Suppressor macrophage treated with lipopolysaccharide for 4 hours (primary cell): Measurements from ENCODE around the gene HPSE2.
A peak's percentile ranks its signal among the peaks of the same experiment; 100 is the strongest.

Experiments used
- DNase-seq: peaks from one replicate; pipeline ENCODE4 v3.0.0-alpha.2; 2020

The HPSE2 gene

DNA sequence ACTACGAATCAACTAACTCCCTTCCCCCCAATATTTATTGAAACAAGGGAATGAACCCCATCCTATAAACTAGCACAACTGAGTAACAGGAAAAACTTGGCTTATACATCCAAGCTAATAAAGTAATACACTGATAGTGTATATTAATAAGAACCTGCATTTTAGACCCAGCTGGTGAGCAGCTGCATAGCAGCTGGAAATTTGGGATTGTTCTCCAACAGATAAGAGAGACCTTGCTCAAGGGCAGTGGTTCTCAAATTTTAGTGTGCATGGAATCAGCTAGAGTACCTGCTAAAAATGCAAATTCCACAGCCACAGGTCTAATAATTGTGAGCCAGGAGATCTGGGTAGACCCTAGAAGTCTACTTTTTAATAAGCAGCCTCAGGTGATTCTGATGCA is 404.3 kb downstream of the HPSE2 start:
- no peak for DNase-seq

DNA sequence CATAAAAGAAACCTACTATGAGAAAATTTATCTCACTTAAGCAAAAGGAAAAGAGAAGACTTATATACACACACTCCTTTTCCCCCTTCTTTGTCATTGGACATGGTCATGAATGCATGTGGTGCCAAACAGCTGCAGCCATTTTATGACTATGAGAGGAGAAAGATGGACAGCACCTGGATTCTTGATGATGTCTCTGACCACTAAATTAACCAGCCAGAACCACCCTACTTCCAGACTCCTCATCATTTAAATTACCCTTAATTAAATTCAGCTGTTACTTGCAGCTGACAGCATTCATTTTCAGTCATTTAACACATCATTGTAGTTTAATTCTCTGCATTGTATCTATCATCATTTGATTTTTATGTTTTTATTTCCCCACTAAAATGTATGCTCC is 409.9 kb downstream of the HPSE2 start:
- no peak for DNase-seq

DNA sequence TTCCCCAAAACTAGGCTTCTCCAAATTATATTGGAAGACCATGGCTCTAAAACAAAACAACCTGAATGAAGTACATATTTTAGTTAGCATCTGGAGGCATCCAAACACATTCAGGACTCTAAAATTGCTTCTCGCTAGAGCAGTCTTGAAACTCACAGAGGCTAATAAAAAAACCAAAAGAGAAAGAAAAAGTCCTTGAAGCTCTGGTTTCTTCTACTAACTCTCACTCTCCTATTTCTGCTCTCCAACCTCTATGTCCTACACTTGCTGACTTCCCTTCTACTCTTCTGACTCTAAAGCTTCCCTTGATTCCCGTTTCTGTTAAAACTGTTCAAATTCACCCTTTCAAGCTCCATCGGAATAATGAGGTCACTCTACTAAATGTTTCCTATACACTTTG is 418.3 kb downstream of the HPSE2 start:
- DNase-seq, result no peak

DNA sequence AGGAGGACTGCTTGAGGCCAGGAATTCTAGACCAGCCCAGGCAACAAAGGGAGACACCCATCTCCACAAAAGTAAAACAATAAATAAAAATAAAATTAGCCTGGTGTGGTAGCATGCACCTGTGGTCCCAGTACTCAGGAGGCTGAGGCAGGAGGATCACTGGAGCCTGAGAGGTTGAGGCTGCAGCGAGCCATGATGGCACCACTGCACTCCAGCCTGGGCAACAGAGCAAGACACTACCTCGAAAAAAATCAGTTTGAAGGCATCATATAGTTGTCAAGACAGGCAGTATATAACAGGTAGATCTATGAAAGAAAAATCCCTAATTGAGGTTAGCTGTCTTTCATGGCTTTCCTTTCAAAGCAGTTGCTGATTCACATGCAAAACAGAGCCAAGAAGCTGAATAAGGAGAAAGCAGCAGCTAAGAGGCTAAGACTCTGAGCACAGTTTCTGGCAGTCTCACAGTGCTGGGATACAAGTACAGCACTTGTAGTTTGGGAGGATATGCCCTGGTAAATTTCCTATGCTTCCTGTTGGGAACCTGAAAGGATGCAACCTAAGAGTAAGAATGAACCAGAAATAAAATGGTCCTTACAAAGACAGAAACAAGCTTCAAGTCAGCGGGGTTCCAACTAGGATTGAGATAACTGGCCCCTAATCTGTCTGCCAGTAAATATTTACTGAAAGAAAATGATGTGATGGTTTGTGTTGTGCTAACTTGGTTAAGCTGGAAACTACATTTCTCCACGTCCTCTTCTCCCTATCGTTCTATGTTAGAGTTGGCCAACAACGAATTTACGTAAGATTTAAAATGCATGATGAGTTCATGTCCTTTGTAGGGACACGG is 420.4 kb downstream of the HPSE2 start:
- DNase-seq, result no peak

DNA sequence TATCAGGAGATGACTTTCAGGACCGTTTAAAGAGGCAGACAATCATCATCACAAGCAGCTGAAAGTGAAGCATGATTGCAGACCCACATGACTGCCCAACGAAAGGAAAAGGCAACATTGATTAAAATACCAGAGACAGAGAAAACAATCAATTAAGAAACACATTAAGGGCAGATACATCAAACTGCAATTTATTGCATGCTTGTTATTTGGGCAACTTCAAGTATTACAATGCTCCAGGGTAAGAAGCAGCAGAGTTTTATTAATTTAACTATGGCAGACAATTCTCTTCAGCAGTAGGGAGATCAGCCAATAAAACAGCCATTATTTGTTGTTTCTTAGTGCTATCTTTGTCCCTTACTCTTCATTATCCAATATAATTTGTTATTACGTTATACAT is 421.2 kb downstream of the HPSE2 start:
- no peak for DNase-seq

DNA sequence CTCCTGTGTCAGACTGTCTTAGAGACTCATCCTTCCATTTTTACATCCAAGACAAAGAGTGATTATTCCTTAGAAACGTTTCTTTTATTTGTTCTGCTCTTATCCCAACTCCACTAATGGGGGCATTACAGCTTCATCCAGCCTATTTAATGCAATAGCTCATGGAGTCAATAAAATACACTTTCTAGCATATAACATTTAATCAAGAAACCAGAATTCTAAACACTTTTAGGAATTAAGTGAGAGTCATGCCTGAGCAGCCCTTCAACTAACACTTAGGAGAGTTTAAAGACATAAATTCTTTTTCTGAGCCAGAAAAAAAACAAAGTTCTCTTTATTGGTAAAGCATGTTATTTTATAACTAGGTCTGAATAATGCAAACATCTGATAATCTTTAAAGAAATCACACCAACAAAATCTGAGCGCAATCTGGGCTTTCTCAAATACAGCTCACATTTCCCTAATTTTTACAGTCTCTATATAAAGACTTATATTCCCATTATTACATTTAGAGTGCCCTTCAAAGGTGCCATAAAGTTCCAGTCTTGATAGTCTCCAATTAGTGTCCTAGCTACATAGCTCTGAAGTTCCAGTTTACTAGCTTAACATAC is 427.3 kb downstream of the HPSE2 start:
- no peak for DNase-seq

DNA sequence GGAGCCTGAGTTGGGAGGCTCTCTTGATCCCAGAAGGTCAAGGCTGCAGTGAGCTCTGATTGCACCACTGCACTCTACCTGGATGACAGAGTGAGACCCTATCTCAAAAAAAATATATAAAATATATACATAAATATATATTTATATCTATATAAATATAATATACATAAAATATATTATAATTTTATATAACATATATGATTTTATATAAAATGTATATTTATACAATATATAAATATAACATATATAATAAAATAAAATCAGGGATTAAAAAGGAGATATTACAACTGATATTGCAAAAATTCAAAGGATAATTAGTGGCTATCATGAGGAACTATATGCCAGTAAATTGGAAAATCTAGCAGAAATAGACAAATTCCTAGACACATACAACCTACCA is 435.4 kb downstream of the HPSE2 start:
- DNase-seq, result no peak

DNA sequence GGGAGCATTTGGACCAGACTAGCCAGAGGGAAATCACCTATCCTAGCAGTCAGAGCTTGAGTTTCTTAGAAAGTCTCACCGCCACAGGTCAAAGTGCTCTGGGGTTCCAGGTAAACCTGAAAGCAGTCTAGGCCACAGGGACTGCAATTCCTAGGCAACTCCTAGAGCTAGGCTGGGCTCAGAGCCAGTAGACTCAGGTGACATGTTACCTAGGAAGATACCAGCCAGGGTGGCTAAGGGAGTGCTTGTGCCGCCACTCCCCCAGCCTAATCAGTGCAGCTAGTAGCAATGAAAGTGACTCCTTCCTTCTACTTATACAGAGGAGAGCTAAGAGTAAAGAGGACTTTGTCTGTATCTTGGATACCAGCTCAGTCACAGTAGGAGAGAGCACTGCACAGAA is 440.2 kb downstream of the HPSE2 start:
- no peak for DNase-seq

DNA sequence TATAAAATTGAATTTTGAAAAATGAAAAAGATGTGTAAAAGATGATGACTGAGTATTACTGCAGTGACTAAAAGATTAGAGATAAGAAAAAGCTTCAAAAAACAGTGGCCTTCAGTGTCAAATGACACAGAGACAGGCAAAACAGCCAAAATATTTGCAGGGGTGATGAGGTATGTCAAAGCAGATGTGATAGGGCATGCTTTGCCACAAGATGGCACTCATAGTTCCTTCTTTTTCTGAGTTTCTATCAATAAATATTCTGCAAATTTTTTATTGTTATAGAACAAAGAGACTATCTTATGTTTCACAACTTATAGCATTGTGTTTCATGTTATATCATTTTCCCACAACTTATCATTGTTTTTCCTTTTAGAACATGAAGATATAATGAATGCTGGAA is 444.8 kb downstream of the HPSE2 start:
- DNase-seq, result peak; percentile 14

DNA sequence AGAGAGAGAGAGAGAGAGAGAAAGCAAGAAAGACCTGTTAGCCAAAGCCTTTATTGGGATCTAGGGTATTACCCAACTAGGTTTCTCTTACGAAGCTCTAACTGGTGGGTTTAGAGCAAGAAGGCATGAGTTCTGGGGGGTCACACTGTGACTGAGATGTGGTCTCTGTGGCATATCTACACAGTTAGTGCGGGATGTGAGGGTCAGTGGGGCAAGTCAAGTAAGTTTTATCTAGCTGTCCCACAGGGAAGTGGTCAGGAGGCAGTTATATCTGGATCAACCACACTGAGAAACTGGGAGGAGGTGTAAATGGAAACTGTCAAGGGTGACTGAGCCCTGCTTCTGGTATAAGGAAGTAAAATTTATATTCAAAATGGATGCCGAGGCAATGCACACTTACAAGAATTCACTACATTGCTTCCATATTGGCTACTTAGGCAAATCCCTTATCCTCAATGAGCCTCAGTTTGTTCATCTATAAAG is 457.3 kb downstream of the HPSE2 start:
- no peak for DNase-seq

DNA sequence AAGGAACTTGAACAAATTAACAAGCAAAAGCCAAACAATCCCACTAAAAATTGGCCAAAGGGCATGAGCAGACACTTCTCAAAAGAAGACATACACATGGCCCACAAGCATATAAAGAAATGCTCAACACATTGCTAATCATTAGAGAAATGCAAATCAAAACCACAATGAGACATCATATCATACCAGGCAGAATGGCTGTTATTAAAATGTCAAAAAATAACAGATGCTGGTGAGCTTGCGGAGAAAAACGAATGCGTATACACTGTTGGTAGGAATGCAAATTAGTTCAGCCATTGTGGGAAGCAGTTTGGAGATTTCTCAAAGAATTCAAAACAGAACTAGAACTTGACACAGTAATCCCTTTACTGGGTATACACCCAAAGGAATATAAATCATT is 477.2 kb downstream of the HPSE2 start:
- DNase-seq, result no peak

DNA sequence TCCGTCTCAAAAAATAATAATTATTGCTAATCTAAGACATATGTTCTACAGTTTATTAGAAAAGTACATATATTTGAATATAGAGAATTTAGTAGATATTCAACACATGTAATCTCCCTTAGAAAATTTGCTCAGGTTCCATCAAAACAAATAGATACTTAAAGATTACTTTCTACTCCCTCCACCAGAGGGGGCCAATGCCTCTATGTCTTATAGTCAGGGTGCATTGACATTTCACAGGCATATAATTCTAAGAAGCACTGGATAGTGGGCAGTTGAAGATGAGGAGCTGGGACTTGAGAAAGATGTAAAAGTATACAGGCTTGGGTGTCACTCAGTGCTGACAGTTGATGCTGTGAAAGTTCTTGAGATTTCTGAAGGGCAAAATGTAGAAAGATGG is 487.4 kb downstream of the HPSE2 start:
- DNase-seq, result peak; percentile 43

DNA sequence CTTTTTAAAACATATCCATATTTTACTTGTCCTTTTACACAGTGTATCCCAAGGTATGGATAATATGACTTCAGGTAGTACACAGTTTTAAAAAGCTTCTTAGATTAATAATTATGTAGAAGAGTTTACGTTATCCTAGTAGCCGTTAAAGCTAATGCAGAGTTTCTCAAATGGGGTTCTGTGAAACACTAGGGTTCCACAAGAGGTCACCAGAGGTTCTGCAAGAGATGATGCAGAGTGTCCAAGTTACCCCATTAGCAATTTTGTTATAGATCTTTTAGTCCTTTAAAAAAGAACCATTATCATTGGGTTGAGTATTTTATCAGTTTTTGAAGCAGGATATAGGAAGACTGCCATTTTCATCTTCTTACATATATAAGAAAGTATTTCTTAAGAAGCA is 490.0 kb downstream of the HPSE2 start:
- peak; percentile 2 for DNase-seq

DNA sequence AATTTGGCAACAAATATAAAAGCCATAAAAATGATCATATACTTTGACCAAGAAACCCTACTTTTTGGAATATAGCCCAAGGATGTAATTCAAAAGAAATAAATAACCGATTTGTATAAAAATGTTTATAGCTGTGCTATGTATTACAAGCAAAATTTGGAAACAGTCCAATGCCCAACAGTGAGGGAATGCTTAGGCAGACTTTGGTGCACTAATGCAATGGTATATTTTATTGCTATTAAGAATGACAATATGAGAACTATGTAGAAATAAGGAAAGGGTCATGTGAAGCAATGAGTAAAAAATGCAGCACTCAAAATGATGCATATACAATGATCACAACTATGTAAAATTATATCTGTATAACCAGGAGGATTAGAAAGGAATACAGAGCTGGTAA is 515.1 kb downstream of the HPSE2 start:
- DNase-seq, result no peak

DNA sequence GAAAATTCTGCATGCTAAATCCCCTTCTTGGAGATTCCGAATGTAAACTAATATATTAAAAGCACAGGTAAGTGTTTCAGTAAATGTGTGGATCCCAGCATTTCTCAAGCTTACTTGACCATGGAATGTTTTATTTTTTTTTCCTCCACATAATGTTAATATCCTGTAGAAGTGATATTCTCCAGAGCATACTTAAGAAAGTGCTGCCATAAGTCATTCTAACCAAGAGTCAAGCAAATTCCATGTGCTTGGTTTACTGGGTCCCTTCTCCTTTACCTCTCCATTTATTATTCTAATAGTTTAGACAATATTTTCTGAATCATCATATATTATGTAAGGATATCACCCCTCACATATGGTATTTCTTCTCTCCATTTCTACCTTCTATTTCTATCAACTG is 522.1 kb downstream of the HPSE2 start:
- no peak for DNase-seq

DNA sequence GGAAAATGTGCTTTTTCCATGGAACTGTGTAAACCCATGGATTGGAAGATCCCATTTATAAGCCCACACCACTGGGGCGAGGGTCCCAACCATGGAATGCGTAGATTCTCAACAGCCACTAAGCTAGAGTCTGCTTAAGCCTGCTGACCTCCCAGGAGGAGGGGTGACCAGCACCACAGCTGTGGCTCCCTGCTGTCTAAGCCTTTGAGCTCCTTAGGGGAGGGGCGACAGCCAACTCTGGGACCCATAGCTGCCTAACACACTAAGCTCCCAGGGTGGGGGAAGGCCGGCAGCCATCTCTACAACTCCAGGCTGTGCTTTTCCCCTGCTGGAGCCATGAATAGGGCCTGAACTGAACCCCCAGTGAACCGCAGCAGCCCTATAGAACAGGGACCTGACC is 539.1 kb downstream of the HPSE2 start:
- DNase-seq, result no peak

DNA sequence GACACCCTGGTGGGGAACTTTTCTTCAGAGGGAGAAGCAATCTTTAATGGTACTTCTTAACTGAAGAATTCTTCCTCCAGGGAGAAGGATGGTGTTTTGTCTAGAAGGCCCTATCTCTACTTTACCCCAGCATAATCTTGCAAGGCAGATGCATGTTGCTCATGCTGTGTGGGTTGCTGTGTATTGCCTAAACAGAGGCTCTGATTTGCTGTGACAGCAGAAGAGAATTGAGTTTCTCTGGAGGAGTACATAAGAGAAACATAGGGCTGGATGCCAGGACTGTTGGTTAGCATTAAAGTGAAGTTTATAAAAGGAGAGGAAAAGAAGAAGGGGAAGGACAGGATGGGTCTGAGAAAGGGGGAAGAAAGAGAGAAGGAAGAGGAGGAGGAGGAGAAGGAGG is 540.8 kb downstream of the HPSE2 start:
- no peak for DNase-seq

DNA sequence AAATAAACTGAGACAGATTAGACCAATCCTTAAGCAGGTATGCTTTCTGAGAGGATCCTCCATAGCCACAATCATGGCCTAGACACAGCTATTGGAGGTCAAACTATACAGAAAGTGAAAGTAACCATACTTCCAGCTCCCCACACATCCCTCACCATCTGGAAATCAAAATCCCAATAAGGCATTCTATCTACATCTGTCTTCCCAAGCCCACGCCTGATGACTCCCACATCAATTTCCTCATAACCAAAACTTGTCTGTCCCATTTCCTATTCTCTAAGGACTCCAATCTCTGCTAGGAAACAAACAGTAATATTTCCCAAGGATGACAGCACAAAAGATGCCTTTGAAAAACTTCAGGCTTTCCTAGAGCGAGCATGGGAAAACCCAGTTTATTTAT is 541.6 kb downstream of the HPSE2 start:
- no peak for DNase-seq

DNA sequence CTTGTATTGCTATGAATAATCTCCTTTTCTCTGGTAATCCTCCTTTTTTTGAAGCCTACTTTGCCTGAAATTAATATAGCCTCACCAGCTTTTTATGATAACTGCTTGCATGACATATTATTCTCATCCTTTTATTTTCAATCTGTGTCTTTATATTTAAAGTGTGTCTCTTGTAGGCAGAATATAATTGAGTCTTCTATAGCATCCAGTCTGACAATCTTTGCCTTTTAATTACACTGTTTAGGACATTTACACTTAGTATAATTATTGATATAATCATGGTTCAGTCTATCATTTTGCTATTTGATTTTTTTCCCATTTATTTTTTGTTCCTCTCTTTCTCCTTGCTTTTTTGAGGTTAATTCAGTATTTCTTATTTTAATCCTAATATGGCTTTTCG is 548.0 kb downstream of the HPSE2 start:
- DNase-seq, result no peak

DNA sequence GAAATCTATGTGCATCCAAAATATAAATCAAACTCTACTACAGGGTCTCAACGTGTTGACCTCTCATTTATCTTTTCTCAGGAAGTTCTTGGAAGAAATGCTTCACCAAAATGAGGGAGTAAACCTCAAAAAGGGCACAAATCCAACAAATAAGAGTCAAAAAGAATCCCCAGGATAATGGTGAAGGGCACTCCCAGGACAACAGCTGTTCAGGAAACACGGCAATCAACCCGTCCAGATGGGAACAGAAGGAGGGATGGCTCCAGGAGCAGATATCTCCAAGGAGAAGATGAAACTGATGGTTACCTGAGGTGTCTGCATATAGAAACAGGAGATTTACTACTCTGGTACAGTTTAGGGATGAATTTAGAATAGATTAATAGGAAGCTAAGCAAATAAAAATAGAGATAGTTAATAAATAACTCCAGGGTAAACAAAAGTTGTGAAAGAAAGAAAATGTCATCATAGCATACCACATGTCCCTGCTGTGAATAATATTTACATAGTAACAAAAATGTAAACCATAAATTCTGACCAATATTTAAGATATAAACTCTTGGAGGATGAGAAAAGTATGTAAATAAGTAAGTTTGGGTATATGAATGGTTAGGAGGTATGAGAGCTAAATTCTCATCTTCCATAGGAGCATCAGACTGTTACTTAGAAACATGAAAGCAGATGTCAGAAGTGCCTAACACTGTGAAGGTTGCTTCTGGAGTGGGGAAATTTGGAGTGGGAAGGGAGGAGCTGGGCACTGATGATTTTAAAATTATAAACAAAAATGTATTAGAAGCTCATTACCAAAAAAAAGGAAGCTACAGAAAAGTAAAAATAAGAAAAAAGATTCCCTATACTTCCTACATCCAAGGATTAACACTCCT is 551.4 kb downstream of the HPSE2 start:
- no peak for DNase-seq

DNA sequence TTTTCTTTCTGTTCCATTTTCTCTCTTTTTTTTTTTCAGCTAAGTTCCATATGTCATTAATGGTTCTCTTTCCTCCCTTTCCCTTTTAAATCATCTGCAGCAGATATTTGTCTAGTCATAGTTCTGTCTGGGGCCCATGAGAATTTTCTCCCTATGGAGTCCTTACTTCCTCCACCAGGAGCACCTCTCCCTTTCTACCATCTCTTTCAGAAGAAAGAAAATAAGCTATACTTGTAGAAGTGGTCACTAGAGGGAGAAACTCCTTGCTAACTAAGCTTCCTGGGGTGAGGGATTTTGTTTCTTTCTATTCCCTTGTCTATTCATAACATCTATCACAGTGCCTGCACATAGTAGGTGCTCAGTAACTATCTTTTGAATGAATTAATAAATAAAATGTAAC is 558.8 kb downstream of the HPSE2 start:
- DNase-seq, result no peak

DNA sequence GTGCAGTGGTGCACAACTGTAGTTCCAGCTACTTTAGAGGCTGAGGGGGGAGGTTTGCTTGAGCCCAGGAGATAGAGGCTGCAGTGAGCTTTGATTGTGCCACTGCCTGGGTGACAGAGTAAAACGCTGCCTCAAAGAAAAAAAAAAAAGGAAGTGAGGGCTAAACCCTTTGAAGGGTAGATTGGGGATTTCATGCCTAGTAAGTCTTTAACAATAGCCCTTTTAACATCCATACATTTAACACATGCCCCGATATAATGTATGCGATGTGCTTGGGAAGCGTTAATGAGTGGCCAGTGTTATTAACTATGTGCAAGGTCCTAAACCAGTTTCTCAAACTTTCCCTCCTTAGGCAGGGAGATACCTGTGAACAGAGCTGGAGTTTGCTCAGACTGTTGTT is 559.8 kb downstream of the HPSE2 start:
- no peak for DNase-seq

DNA sequence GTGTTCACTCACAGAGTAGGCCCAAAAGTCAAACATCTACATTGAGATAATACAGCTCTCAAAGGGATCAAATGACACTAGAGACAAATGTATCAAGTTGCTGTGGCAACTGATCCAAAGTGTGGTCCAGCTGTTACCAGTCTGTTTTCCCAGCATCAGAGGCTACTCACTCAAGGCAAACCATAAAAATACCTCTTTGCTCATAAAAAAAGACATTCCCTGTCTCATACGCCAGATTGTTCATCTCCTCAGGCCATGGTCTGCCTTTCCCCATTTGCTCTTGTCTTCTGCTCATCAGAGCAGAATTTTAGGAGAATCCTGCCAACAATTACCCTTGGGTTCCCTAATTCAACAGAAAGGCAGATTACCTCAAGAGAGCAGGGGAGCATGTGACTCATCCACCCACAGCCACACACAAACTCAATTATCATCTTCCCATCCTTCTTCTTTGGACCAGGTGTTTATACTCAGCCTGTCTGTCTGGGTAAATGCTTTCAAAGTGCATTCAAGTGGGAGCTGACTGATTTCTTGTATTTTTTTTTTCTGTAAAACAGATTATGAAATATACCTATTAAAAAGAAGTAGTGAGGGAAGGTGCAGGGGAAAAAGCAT is 562.4 kb downstream of the HPSE2 start:
- DNase-seq, result no peak
